ENCODE data around the gene MARCHF10. TPM values are rescaled to one million over a fixed set of nuclear protein-coding genes. Genes with fewer than 3 reads are reported as not detected.

The MARCHF10 gene
- total and polyA plus RNA-seq, 2 of the 13 experiments (the other 11 are each of a cell fraction or from before 2014, with no cell fraction given), result not detected

DNA sequence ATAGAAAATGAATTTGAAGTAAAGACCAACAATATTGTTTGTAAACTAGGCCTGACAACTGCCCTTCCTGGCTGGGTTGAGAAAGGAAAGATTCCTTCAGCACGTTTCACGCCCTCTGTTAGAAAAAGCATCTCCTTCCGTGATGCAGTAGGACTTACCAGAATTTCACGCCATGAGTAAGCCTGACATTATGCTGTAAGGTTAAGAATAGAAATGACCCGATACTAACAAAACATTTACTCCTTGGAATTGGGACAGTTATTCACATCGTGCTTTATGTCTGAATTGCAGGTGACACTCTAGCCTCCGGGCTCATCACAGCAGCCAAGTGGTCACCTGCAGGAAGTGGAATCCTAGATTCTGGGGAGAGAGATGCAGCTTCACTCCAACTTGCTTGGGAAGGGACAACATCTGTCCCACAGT, 17.5 kb downstream of the MARCHF10 start:
- H2AFZ ChIP-seq (ENCODE audit: low read length), result no peak overlapping the region
- H3K4me3 ChIP-seq (replicated peaks in 1 of 3; ENCODE audit: insufficient read depth in 1 of 3, low read depth in 2 of 3, low read length in 3 of 3), result no peak overlapping the region
- H3K9ac ChIP-seq (ENCODE audit: insufficient read depth, low read depth, low read length), result no peak overlapping the region
- in situ Hi-C loops (cut with HindIII; ENCODE audit: extremely low pct_ligation_motif_present, low pct_unique_long_range_greater_than_20kb) (no loop called here), intact Hi-C loops (cut with micrococcal nuclease; ENCODE audit: unreplicated experiment) (no loop called here)
- ATAC-seq (no peak), DNase-seq (ENCODE audit: low spot score) (no peak), FAIRE-seq (no peak)
- no peaks in the 10 kb centered on the region; the same call in 1 of the 2 replicates for H3K4me1 ChIP-seq (ENCODE audit: insufficient read depth, low read length)
- CTCF ChIA-PET (ENCODE audit: low intra/inter-chr PET ratio, low total read pairs), result no interaction called here
- POLR2A ChIA-PET, result no interaction called here
- H3K9me3 ChIP-seq (ENCODE audit: low read length), result no peaks in the 10 kb centered on the region
- no TSS peak for BruUV-seq (replicated peaks)
- WGBS (ENCODE audit: low lambda C conversion rate), result 43% methylated on average over 7 of the region's 7 CpGs
- H3K27ac ChIP-seq (ENCODE audit: extremely low read length, insufficient read depth, low read length), result no peak overlapping the region
- H4K20me1 ChIP-seq (ENCODE audit: insufficient read depth, low read length), result no peaks in the 10 kb centered on the region
- TF ChIP-seq ZFP36 (IDR thresholded peaks at IDR 0.05; ENCODE audit: borderline replicate concordance, low read depth, low read length, partially characterized antibody), result no peak
- no peak for TF ChIP-seq ZSCAN21 (CRISPR knock-in tag; IDR thresholded peaks at IDR 0.05; ENCODE audit: borderline replicate concordance)
- H3K79me2 ChIP-seq (ENCODE audit: insufficient read depth, low read length), result no peaks in the 10 kb centered on the region
- peaks cover under 1 to 10% of the 10 kb centered on the region in 2 experiments; a peak in 3 of 5 replicates for H3K27me3 ChIP-seq (ENCODE audit: control insufficient read depth in 1 of 2, insufficient read depth in 2 of 2, low read length in 2 of 2)
- H3K36me3 ChIP-seq (replicated peaks in 1 of 2; ENCODE audit: control insufficient read depth in 1 of 2, insufficient read depth in 2 of 2, low read length in 2 of 2), result no peaks in the 10 kb centered on the region
- no peak overlapping the region for H3K4me2 ChIP-seq (ENCODE audit: low read depth, low read length)

DNA sequence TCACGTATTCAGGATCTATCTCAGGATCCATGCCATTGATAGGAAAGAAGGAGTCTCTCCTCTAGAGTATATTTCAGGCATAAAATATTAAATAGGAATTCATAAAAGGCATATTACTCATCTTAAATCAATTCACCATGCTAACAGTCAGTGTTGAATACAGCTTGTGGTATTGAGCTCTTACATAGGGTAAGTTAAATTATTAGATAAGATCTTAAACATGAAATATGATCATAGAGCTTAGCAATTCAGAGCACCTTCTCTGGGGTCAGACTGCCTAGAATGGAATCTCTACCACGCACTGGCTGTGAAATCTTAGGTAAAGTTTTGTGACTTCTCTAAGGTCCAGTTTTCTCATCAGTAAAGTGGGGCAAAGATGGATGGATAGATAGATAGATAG, 20.7 kb downstream of the MARCHF10 start:
- H3K4me1 ChIP-seq (ENCODE audit: insufficient read depth, low read length), result no peaks in the 10 kb centered on the region; the same call in 1 of the 2 replicates
- FAIRE-seq, result no peak
- TF ChIP-seq, protein P1, sequence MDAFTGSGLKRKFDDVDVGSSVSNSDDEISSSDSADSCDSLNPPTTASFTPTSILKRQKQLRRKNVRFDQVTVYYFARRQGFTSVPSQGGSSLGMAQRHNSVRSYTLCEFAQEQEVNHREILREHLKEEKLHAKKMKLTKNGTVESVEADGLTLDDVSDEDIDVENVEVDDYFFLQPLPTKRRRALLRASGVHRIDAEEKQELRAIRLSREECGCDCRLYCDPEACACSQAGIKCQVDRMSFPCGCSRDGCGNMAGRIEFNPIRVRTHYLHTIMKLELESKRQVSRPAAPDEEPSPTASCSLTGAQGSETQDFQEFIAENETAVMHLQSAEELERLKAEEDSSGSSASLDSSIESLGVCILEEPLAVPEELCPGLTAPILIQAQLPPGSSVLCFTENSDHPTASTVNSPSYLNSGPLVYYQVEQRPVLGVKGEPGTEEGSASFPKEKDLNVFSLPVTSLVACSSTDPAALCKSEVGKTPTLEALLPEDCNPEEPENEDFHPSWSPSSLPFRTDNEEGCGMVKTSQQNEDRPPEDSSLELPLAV (CRISPR knock-in tag; conservative IDR thresholded peaks at IDR 0.05; ENCODE audit: low read depth), result no peak
- TF ChIP-seq ZNF205 (CRISPR knock-in tag; IDR thresholded peaks at IDR 0.05) (no peak), ZFP37 (CRISPR knock-in tag; IDR thresholded peaks at IDR 0.05; ENCODE audit: borderline replicate concordance) (no peak), SAFB2 (CRISPR knock-in tag; IDR thresholded peaks at IDR 0.05; ENCODE audit: borderline replicate concordance, low read depth) (no peak), ZNF225 (CRISPR knock-in tag; IDR thresholded peaks at IDR 0.05) (no peak), TCF12 (IDR thresholded peaks at IDR 0.05) (no peak), TCF12 (CRISPR knock-in tag; IDR thresholded peaks at IDR 0.05) (no peak)
- TF ChIP-seq, protein P2, sequence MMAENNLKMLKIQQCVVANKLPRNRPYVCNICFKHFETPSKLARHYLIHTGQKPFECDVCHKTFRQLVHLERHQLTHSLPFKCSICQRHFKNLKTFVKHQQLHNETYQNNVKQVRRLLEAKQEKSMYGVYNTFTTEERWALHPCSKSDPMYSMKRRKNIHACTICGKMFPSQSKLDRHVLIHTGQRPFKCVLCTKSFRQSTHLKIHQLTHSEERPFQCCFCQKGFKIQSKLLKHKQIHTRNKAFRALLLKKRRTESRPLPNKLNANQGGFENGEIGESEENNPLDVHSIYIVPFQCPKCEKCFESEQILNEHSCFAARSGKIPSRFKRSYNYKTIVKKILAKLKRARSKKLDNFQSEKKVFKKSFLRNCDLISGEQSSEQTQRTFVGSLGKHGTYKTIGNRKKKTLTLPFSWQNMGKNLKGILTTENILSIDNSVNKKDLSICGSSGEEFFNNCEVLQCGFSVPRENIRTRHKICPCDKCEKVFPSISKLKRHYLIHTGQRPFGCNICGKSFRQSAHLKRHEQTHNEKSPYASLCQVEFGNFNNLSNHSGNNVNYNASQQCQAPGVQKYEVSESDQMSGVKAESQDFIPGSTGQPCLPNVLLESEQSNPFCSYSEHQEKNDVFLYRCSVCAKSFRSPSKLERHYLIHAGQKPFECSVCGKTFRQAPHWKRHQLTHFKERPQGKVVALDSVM (CRISPR knock-in tag; IDR thresholded peaks at IDR 0.05), result no peak
- TF ChIP-seq, protein P3, sequence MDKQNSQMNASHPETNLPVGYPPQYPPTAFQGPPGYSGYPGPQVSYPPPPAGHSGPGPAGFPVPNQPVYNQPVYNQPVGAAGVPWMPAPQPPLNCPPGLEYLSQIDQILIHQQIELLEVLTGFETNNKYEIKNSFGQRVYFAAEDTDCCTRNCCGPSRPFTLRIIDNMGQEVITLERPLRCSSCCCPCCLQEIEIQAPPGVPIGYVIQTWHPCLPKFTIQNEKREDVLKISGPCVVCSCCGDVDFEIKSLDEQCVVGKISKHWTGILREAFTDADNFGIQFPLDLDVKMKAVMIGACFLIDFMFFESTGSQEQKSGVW (CRISPR knock-in tag; IDR thresholded peaks at IDR 0.05; ENCODE audit: borderline replicate concordance), result no peak
- TF ChIP-seq, protein P4, sequence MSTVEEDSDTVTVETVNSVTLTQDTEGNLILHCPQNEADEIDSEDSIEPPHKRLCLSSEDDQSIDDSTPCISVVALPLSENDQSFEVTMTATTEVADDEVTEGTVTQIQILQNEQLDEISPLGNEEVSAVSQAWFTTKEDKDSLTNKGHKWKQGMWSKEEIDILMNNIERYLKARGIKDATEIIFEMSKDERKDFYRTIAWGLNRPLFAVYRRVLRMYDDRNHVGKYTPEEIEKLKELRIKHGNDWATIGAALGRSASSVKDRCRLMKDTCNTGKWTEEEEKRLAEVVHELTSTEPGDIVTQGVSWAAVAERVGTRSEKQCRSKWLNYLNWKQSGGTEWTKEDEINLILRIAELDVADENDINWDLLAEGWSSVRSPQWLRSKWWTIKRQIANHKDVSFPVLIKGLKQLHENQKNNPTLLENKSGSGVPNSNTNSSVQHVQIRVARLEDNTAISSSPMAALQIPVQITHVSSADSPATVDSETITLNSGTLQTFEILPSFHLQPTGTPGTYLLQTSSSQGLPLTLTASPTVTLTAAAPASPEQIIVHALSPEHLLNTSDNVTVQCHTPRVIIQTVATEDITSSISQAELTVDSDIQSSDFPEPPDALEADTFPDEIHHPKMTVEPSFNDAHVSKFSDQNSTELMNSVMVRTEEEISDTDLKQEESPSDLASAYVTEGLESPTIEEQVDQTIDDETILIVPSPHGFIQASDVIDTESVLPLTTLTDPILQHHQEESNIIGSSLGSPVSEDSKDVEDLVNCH (CRISPR knock-in tag; IDR thresholded peaks at IDR 0.05), result no peak

More for the DNA sequence above, 20.7 kb downstream of the MARCHF10 start:
- POLR2A ChIA-PET, result no interaction called here
- in situ Hi-C loops (cut with HindIII; ENCODE audit: extremely low pct_ligation_motif_present, low pct_unique_long_range_greater_than_20kb) (no loop called here), intact Hi-C loops (cut with micrococcal nuclease; ENCODE audit: unreplicated experiment) (no loop called here)
- CTCF ChIA-PET (ENCODE audit: low intra/inter-chr PET ratio, low total read pairs), result no interaction called here
- no TSS peak for BruUV-seq (replicated peaks)
- 0 out of 5 replicates have a peak, but pooled peaks cover 0 to 5% of the 10 kb centered on the region in 2 experiments for H3K27me3 ChIP-seq (ENCODE audit: control insufficient read depth in 1 of 2, insufficient read depth in 2 of 2, low read length in 2 of 2)
- no peaks in the 10 kb centered on the region for H4K20me1 ChIP-seq (ENCODE audit: insufficient read depth, low read length)
- H3K9ac ChIP-seq (ENCODE audit: insufficient read depth, low read depth, low read length), result no peak overlapping the region
- no peak for DNase-seq (ENCODE audit: low spot score)
- no peak for ATAC-seq
- no peak overlapping the region for H3K4me3 ChIP-seq (replicated peaks in 1 of 3; ENCODE audit: insufficient read depth in 1 of 3, low read depth in 2 of 3, low read length in 3 of 3)
- H2AFZ ChIP-seq (ENCODE audit: low read length), result no peak overlapping the region
- H3K79me2 ChIP-seq (ENCODE audit: insufficient read depth, low read length), result no peaks in the 10 kb centered on the region
- no peaks in the 10 kb centered on the region for H3K9me3 ChIP-seq (ENCODE audit: low read length)
- no peak overlapping the region for H3K4me2 ChIP-seq (ENCODE audit: low read depth, low read length)
- H3K27ac ChIP-seq (ENCODE audit: extremely low read length, insufficient read depth, low read length), result no peak overlapping the region
- WGBS (ENCODE audit: low lambda C conversion rate), result 4% methylated on average over 2 of the region's 2 CpGs
- H3K36me3 ChIP-seq (replicated peaks in 1 of 2; ENCODE audit: control insufficient read depth in 1 of 2, insufficient read depth in 2 of 2, low read length in 2 of 2), result no peaks in the 10 kb centered on the region
